T-helper 1 cell treated with Interleukin-12 subunit alpha and Interleukin-12 subunit beta and Interleukin-4 antibody, amounts not matched to agents 30 μg/mL and 1 μg/mL, for 36 hours (primary cell): ENCODE results near the gene PIP4K2A.
A peak's percentile ranks its signal among the peaks of the same experiment; 100 is the strongest.

ENCODE experiments used
- H3K27ac Mint-ChIP-seq: one replicate; pipeline ENCODE4 v1.8.0; 2021; ENCODE audit warnings: mild to moderate bottlenecking, mixed read lengths
- H3K27me3 Mint-ChIP-seq: one replicate; pipeline ENCODE4 v1.8.0; 2021; ENCODE audit warnings: low read depth, mixed read lengths
- H3K36me3 Mint-ChIP-seq: one replicate; pipeline ENCODE4 v1.8.0; 2021; ENCODE audit warnings: low read depth, mixed read lengths
- H3K4me1 Mint-ChIP-seq: one replicate; pipeline ENCODE4 v1.8.0; 2021; ENCODE audit warnings: low read depth, mixed read lengths
- H3K4me3 Mint-ChIP-seq: one replicate; pipeline ENCODE4 v1.8.0; 2021; ENCODE audit warnings: mild to moderate bottlenecking, moderate library complexity, mixed read lengths
- H3K9me3 Mint-ChIP-seq: one replicate; pipeline ENCODE4 v1.8.0; 2021; ENCODE audit warnings: mixed read lengths

The PIP4K2A gene

GRCh38 chr10:22712211-22712955 is 2.0 kb downstream of the PIP4K2A start:
- H3K4me1 Mint-ChIP-seq, result peaks cover 46% of the 10 kb centered on the region
- peaks cover 16% of the 10 kb centered on the region for H3K36me3 Mint-ChIP-seq
- H3K27ac Mint-ChIP-seq, result peak overlapping the region; percentile 69
- peaks cover 3% of the 10 kb centered on the region for H3K27me3 Mint-ChIP-seq
- peak overlapping the region; percentile 88 for H3K4me3 Mint-ChIP-seq
- H3K9me3 Mint-ChIP-seq, result no peaks in the 10 kb centered on the region

GRCh38 chr10:22711373-22711772 is 3.0 kb downstream of the PIP4K2A start:
- Mint-ChIP-seq H3K9me3 (no peaks in the 10 kb centered on the region), H3K4me1 (peaks cover 50% of the 10 kb centered on the region), H3K36me3 (peaks cover 16% of the 10 kb centered on the region), H3K4me3 (peak overlapping the region; percentile 52), H3K27me3 (no peaks in the 10 kb centered on the region), H3K27ac (no peak overlapping the region)

DNA sequence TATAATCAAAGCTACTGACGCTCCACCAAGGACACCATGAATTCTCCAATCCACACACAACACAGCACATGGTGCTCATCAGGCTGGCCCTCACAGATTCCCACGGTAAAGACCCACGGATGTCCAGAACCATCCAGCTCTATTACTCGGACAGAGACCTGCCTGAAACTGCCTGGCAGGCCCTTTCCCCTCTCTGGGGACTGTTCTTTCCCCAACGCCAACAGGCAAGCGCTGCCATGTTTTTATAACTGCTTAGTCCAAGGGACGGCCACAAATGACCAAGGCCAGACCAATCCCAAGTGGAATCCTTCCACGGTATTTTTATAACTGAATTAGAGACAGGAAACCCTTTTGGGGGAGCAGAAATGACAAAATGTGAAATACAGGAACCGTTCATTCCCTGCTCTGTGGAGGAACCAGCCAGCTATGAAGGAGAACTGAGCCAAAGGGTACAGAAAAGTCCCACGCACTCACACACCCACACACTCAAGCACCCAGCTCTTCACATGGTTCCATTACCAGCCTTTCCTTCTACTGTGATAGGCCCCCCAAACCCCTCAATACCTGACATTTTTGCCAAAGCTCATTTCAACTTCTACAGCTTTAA is 4.1 kb downstream of the PIP4K2A start:
- H3K36me3 Mint-ChIP-seq, result peaks cover 17% of the 10 kb centered on the region
- H3K27me3 Mint-ChIP-seq, result no peaks in the 10 kb centered on the region
- H3K4me3 Mint-ChIP-seq, result peak overlapping the region; percentile 61
- peaks cover 54% of the 10 kb centered on the region for H3K4me1 Mint-ChIP-seq
- H3K27ac Mint-ChIP-seq, result peak overlapping the region; percentile 35
- H3K9me3 Mint-ChIP-seq, result no peaks in the 10 kb centered on the region

GRCh38 chr10:22708772-22709171 is 5.6 kb downstream of the PIP4K2A start:
- Mint-ChIP-seq H3K36me3 (peaks cover 28% of the 10 kb centered on the region), H3K27me3 (no peaks in the 10 kb centered on the region), H3K9me3 (no peaks in the 10 kb centered on the region), H3K4me1 (peaks cover 64% of the 10 kb centered on the region), H3K4me3 (no peak overlapping the region), H3K27ac (no peak overlapping the region)

DNA sequence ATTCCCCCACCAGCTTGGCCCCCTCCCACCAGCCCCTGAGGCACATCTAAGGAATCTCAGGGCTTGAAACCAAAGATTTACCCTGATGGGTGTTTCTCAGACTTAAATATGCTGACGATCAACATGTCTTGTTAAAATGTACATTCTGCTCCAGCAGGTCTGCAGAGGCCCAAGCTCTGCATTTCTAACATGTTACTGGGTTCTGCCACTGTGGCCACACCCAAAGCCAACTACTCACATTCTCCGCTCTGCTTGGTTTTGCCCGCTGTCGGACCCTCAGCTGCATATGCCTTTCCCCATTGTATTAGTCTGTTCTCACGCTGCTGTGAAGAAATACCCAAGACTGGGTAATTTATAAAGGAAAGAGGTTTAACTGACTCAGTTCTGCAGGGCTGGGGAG is 8.9 kb downstream of the PIP4K2A start:
- no peaks in the 10 kb centered on the region for H3K27me3 Mint-ChIP-seq
- no peak overlapping the region for H3K4me3 Mint-ChIP-seq
- peaks cover 40% of the 10 kb centered on the region for H3K36me3 Mint-ChIP-seq
- H3K9me3 Mint-ChIP-seq, result no peaks in the 10 kb centered on the region
- no peak overlapping the region for H3K27ac Mint-ChIP-seq
- H3K4me1 Mint-ChIP-seq, result peaks cover 75% of the 10 kb centered on the region

DNA sequence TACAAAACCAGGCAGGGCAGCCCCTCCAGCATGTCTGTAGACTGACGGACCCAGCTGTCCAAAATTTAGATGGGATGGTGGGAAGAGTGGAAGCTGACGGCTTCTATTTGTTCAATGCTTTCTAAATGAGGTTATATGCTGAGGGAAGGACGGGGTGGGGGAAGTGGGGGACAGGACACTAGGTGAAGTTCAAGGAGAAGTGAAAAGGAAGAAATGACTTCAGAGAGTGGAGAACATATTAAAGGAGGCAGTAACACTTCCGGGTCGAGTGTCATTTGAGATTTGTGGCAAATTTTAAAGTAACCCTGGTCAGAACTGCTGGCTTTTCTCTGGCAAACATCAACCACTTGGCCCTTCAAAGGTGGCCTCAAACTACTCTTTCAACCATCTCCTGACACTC is 9.4 kb downstream of the PIP4K2A start:
- Mint-ChIP-seq H3K4me3 (no peak overlapping the region), H3K4me1 (peaks cover 71% of the 10 kb centered on the region), H3K27ac (no peak overlapping the region), H3K36me3 (peaks cover 39% of the 10 kb centered on the region), H3K27me3 (no peaks in the 10 kb centered on the region), H3K9me3 (no peaks in the 10 kb centered on the region)

GRCh38 chr10:22704471-22704911 is 9.9 kb downstream of the PIP4K2A start:
- Mint-ChIP-seq H3K27me3 (no peaks in the 10 kb centered on the region), H3K4me3 (no peak overlapping the region), H3K27ac (no peak overlapping the region), H3K36me3 (peaks cover 39% of the 10 kb centered on the region), H3K9me3 (no peaks in the 10 kb centered on the region), H3K4me1 (peaks cover 67% of the 10 kb centered on the region)

GRCh38 chr10:22702348-22702747 is 12.0 kb downstream of the PIP4K2A start:
- Mint-ChIP-seq H3K27ac (no peak overlapping the region), H3K9me3 (no peaks in the 10 kb centered on the region), H3K36me3 (peaks cover 33% of the 10 kb centered on the region), H3K4me3 (no peak overlapping the region), H3K4me1 (peaks cover 57% of the 10 kb centered on the region), H3K27me3 (no peaks in the 10 kb centered on the region)

DNA sequence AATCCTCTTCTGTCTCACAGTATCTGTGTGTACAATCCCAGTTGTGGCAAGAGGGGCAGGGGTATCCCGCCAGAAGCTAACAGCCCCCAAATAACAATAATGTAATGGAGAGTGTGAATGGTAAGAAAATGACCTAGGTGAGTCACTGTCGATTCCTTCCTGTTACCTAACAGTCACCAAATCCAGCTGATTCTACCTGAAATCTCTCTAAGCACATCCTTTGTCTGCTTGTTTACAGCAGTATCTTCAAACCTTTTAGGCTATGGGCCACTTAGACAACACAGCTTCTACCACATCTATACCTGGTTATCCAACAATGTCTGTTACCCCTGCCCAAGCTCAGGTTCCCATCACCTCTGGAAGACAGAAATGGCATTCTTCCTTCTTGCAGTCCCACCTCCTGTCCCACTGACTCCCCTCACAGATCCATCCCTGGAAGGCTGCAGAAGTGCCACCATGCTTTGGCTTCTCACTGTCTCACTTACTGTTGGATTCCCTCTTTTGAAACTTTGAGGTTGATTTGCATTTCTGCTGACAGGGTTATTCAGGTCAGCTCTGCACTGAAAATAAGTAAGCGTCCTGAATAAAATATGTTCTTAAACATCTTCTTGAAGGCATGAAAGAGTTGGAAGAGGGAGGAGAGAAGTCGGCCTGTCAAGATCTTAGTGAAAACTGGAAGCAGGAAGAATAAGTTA is 13.1 kb downstream of the PIP4K2A start:
- Mint-ChIP-seq H3K4me3 (no peak overlapping the region), H3K27me3 (no peaks in the 10 kb centered on the region), H3K9me3 (no peaks in the 10 kb centered on the region), H3K36me3 (peaks cover 33% of the 10 kb centered on the region), H3K27ac (no peak overlapping the region), H3K4me1 (peaks cover 52% of the 10 kb centered on the region)

GRCh38 chr10:22700489-22700888 is 13.9 kb downstream of the PIP4K2A start:
- Mint-ChIP-seq H3K36me3 (peaks cover 31% of the 10 kb centered on the region), H3K4me1 (peaks cover 48% of the 10 kb centered on the region), H3K4me3 (no peak overlapping the region), H3K9me3 (no peaks in the 10 kb centered on the region), H3K27me3 (no peaks in the 10 kb centered on the region), H3K27ac (no peak overlapping the region)

GRCh38 chr10:22699976-22700375 is 14.4 kb downstream of the PIP4K2A start:
- H3K9me3 Mint-ChIP-seq, result no peaks in the 10 kb centered on the region
- H3K27me3 Mint-ChIP-seq, result no peaks in the 10 kb centered on the region
- H3K4me1 Mint-ChIP-seq, result peaks cover 48% of the 10 kb centered on the region
- H3K4me3 Mint-ChIP-seq, result no peak overlapping the region
- peaks cover 29% of the 10 kb centered on the region for H3K36me3 Mint-ChIP-seq
- no peak overlapping the region for H3K27ac Mint-ChIP-seq

DNA sequence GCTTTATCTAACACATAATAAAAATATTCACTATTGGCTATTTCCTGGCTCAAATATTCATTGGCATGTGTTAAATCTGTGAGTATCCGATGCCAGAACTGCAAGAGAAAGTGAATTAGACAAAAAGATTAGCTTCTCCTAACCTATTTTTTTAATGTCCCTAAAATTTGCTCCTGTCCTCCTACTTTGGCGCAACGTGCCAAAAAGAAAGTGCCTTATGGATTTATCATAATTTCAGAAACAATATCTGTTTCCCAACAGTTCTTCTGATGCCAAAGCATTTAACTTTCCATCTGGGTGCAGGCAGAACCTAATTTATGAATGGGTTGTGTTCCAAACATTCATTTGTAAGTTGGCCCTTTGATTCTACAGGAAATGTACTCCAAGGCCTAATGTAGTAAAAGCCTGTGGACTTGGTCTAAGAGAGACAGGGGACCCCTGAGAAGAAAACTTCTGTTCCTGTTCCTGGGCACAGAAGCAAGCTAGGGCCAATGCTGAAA is 15.4 kb downstream of the PIP4K2A start:
- Mint-ChIP-seq H3K4me1 (peaks cover 44% of the 10 kb centered on the region), H3K27ac (no peak overlapping the region), H3K4me3 (no peak overlapping the region)

GRCh38 chr10:22697800-22698199 is 16.6 kb downstream of the PIP4K2A start:
- Mint-ChIP-seq H3K9me3 (no peaks in the 10 kb centered on the region), H3K36me3 (peaks cover 14% of the 10 kb centered on the region), H3K4me3 (no peak overlapping the region), H3K27ac (no peak overlapping the region), H3K4me1 (peaks cover 45% of the 10 kb centered on the region), H3K27me3 (no peaks in the 10 kb centered on the region)

More for the DNA sequence above, 15.4 kb downstream of the PIP4K2A start:
- Mint-ChIP-seq H3K9me3 (no peaks in the 10 kb centered on the region), H3K27me3 (no peaks in the 10 kb centered on the region), H3K36me3 (peaks cover 21% of the 10 kb centered on the region)

DNA sequence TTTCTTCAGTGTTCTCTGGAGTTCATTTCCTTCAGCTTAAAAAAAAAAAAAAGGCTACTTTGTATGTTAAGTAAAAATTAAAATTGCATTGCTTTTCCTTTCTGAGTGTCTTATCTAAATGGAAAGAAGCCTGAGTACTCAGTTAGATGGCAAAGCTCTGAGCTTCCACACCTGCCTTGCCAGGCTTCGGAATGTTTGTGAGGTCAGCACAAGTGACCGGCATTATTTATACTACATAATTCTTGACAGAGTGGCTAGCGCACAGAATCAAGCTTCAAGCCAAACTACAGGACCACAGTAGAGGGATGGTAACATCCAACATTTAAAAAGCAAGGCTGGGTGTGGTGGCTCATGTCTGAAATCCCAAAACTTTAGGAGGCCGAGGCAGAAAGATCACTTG is 17.3 kb downstream of the PIP4K2A start:
- Mint-ChIP-seq H3K9me3 (no peaks in the 10 kb centered on the region), H3K36me3 (peaks cover 9% of the 10 kb centered on the region), H3K27me3 (no peaks in the 10 kb centered on the region), H3K4me1 (peaks cover 42% of the 10 kb centered on the region), H3K4me3 (no peak overlapping the region), H3K27ac (no peak overlapping the region)

- H3K36me3 Mint-ChIP-seq, result peaks cover 6% of the 10 kb centered on the region
- H3K4me1 Mint-ChIP-seq, result peaks cover 39% of the 10 kb centered on the region
- no peaks in the 10 kb centered on the region for H3K9me3 Mint-ChIP-seq
- peak overlapping the region; percentile 70 for H3K27ac Mint-ChIP-seq
- H3K4me3 Mint-ChIP-seq, result no peak overlapping the region
- H3K27me3 Mint-ChIP-seq, result no peaks in the 10 kb centered on the region
These were observed 20.5 kb downstream of the PIP4K2A start for GRCh38 chr10:22693860-22694259.
